SIG-M5 treated with dmso at 0.1 percent for 504 hours (cell line): ENCODE data around the gene ALG6.

Source experiments
- DNase-seq: peaks from one replicate; lab custom pipeline; 2025; ENCODE audit not compliant: unreplicated experiment; lab: John Stamatoyannopoulos, UW

ALG6 gene

GRCh38 chr1:63487336-63488065, 120.1 kb downstream of the ALG6 start:
- DNase-seq: no peak
